ENCODE results near the gene TECPR1. TPM values are rescaled to one million over a fixed set of nuclear protein-coding genes. Genes with fewer than 3 reads are reported as not detected.
A peak's percentile ranks its signal among the peaks of the same experiment; 100 is the strongest.

The TECPR1 gene
- total RNA-seq, 1 experiment from 2014 or later: 7.4 TPM

- DNase-seq (ENCODE audit: low read depth): no peak
Measured at GRCh38 chr7:98249106-98249505, 2.9 kb downstream of the TECPR1 start.

- no peak for DNase-seq (ENCODE audit: low read depth)
Measured at GRCh38 chr7:98248156-98248555, 3.9 kb downstream of the TECPR1 start.

- DNase-seq (ENCODE audit: low read depth): no peak
Measured at GRCh38 chr7:98244871-98245270, 7.2 kb downstream of the TECPR1 start.

- DNase-seq (ENCODE audit: low read depth): no peak
Measured at GRCh38 chr7:98242934-98243333, 9.1 kb downstream of the TECPR1 start.

GRCh38 chr7:98242342-98242741, 9.7 kb downstream of the TECPR1 start:
- DNase-seq (ENCODE audit: low read depth): no peak

- DNase-seq (ENCODE audit: low read depth): no peak
Measured at GRCh38 chr7:98241674-98242241, 10.3 kb downstream of the TECPR1 start.

- DNase-seq (ENCODE audit: low read depth): peak; percentile 11
Measured at GRCh38 chr7:98240961-98241673, 10.9 kb downstream of the TECPR1 start.

- DNase-seq (ENCODE audit: low read depth): no peak
Measured at GRCh38 chr7:98238976-98239375, 13.1 kb downstream of the TECPR1 start.

- DNase-seq (ENCODE audit: low read depth): no peak
Measured at GRCh38 chr7:98238076-98238475, 14.0 kb downstream of the TECPR1 start.

GRCh38 chr7:98236355-98237185, 15.5 kb downstream of the TECPR1 start:
- DNase-seq (ENCODE audit: low read depth): no peak

GRCh38 chr7:98235901-98236300, 16.1 kb downstream of the TECPR1 start:
- DNase-seq (ENCODE audit: low read depth): no peak

GRCh38 chr7:98234429-98235147, 17.4 kb downstream of the TECPR1 start:
- no peak for DNase-seq (ENCODE audit: low read depth)

- DNase-seq (ENCODE audit: low read depth): no peak
Measured at GRCh38 chr7:98233219-98234070, 18.6 kb downstream of the TECPR1 start.

GRCh38 chr7:98232799-98233198, 19.2 kb downstream of the TECPR1 start:
- DNase-seq (ENCODE audit: low read depth): no peak

- DNase-seq (ENCODE audit: low read depth): no peak
Measured at GRCh38 chr7:98232263-98232585, 19.8 kb downstream of the TECPR1 start.

GRCh38 chr7:98231493-98232262, 20.4 kb downstream of the TECPR1 start:
- no peak for DNase-seq (ENCODE audit: low read depth)

GRCh38 chr7:98230746-98231471, 21.1 kb downstream of the TECPR1 start:
- no peak for DNase-seq (ENCODE audit: low read depth)

GRCh38 chr7:98229991-98230745, 21.9 kb downstream of the TECPR1 start:
- DNase-seq (ENCODE audit: low read depth): no peak

GRCh38 chr7:98229441-98229840, 22.6 kb downstream of the TECPR1 start:
- DNase-seq (ENCODE audit: low read depth): no peak

Data from RPMI7951 (cell line).